Neural progenitor cell (in vitro differentiated cells): ENCODE measurements around the gene PATJ. TPM values are rescaled to one million over a fixed set of nuclear protein-coding genes. Genes with fewer than 3 reads are reported as not detected.
"Not testable (repeated sequence)": the region's sequence is repeated elsewhere in the genome, so short reads cannot be mapped to it uniquely, and the experiment has no call there.

Experiments
- DNase-seq: peaks from one replicate; pipeline ENCODE4 v3.0.0-alpha.2; 2016; ENCODE audit warnings: low spot score
- H2AFZ ChIP-seq: fragments of 200-600 bp; sonication (generic); replicated peaks from 2 replicates; pipeline ENCODE4 v1.6.1; 2016; ENCODE audit warnings: antibody characterized with exemption
- H3F3A ChIP-seq: fragments of 200-600 bp; sonication (generic); 2 replicates; pipeline ENCODE4 v1.6.1; 2016; ENCODE audit warnings: antibody characterized with exemption, low read depth
- H3K27ac ChIP-seq: fragments of 200-600 bp; sonication (generic); 2 replicates; pipeline ENCODE4 v1.5.1; 2016; ENCODE audit warnings: mild to moderate bottlenecking
- H3K27me3 ChIP-seq: fragments of 200-600 bp; sonication (generic); 2 replicates; pipeline ENCODE4 v1.6.1; 2016; ENCODE audit warnings: mild to moderate bottlenecking, moderate library complexity
- H3K36me3 ChIP-seq: fragments of 200-600 bp; sonication (generic); 2 replicates; pipeline ENCODE4 v1.5.1; 2016
- H3K4me1 ChIP-seq: fragments of 200-600 bp; sonication (generic); 2 replicates; pipeline ENCODE4 v1.6.1; 2016; ENCODE audit warnings: mixed run types
- H3K4me2 ChIP-seq: fragments of 200-600 bp; sonication (generic); 2 replicates; pipeline ENCODE4 v1.6.1; 2016
- H3K4me3 ChIP-seq: fragments of 200-600 bp; sonication (generic); 2 replicates; pipeline ENCODE4 v1.5.1; 2016
- H3K79me2 ChIP-seq: fragments of 200-600 bp; sonication (generic); 2 replicates; pipeline ENCODE4 v1.6.1; 2016; ENCODE audit warnings: low read depth
- H3K9ac ChIP-seq: fragments of 200-600 bp; sonication (generic); 2 replicates; pipeline ENCODE4 v1.6.1; 2016
- H3K9me3 ChIP-seq: fragments of 200-600 bp; sonication (generic); 2 replicates; pipeline ENCODE4 v1.5.1; 2016; ENCODE audit warnings: low read depth
- H4K20me1 ChIP-seq: fragments of 200-600 bp; sonication (generic); 2 replicates; pipeline ENCODE4 v1.6.1; 2016; ENCODE audit warnings: low read depth
- H3K27ac Mint-ChIP-seq: 3 replicates; pipeline ENCODE4 v1.8.0; 2021; ENCODE audit warnings: mixed read lengths
- H3K27me3 Mint-ChIP-seq: 2 replicates; pipeline ENCODE4 v1.8.0; 2022; ENCODE audit warnings: low read depth, mild to moderate bottlenecking, inconsistent platforms, moderate library complexity, mixed read lengths; ENCODE audit not compliant: insufficient read depth
- H3K36me3 Mint-ChIP-seq: 3 replicates; pipeline ENCODE4 v1.8.0; 2021; ENCODE audit warnings: mixed read lengths
- H3K4me1 Mint-ChIP-seq: 3 replicates; pipeline ENCODE4 v1.8.0; 2021; ENCODE audit warnings: mixed read lengths
- H3K4me3 Mint-ChIP-seq: 3 replicates; pipeline ENCODE4 v1.8.0; 2021; ENCODE audit warnings: mild to moderate bottlenecking, moderate library complexity, mixed read lengths
- H3K9me3 Mint-ChIP-seq: 3 replicates; pipeline ENCODE4 v1.8.0; 2020; ENCODE audit warnings: mixed read lengths
- CTCF ChIP-seq: fragments of 200-600 bp; sonication (generic); IDR thresholded peaks from 2 replicates; pipeline ENCODE4 v1.5.1; 2017; ENCODE audit warnings: antibody characterized with exemption, mild to moderate bottlenecking
- EZH2 ChIP-seq: fragments of 200-600 bp; sonication (generic); IDR thresholded peaks from 2 replicates; pipeline ENCODE4 v1.6.1; 2017; ENCODE audit warnings: antibody characterized with exemption, mild to moderate bottlenecking, moderate library complexity
- EZH2phosphoT487 ChIP-seq: fragments of 200-600 bp; sonication (generic); IDR thresholded peaks from 2 replicates; pipeline ENCODE4 v1.6.1; 2017; ENCODE audit warnings: antibody characterized with exemption
- total RNA-seq: library from RNA; depleted of rRNA; stranded (reverse); fragments of >200 nt; gene quantifications from 2 replicates; pipeline ENCODE4 v1.2.3, GENCODE V29; 2015; ENCODE audit warnings: low replicate concordance

PATJ gene
- total RNA-seq, 1 donor from 2014 or later, result 24.8 TPM

DNA sequence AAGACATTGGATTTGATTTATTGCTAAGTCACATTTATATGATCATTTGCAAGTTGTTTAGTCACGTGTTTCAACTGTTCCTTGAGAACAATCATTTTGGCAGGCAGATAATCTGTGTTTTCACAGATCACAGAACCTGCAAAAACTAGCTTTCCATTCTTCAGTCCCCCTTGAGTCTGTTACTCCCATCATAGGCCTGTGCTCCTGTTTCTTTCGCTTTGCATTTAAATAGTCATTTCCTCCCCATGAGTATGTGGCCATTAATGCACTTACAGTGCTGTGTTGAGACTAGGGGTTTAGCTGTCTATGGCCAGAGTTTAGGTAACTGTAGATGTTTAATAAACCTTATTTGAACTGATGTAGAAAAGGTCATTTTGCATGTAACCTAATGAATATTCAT lies 214.5 kb downstream of the PATJ start:
- Histone ChIP-seq H3F3A (peaks cover 8% of the 10 kb centered on the region), H3K4me1 (peaks cover 17% of the 10 kb centered on the region), H3K27ac (no peak overlapping the region), H3K79me2 (no peaks in the 10 kb centered on the region), H3K4me3 (no peak overlapping the region), H2AFZ (no peak overlapping the region), H4K20me1 (no peaks in the 10 kb centered on the region), H3K36me3 (no peaks in the 10 kb centered on the region), H3K4me2 (no peak overlapping the region), H3K9ac (peak overlapping the region; percentile 33), H3K9me3 (no peaks in the 10 kb centered on the region), H3K27me3 (no peaks in the 10 kb centered on the region)
- Mint-ChIP-seq H3K4me3 (no peak overlapping the region), H3K36me3 (peaks cover 7% of the 10 kb centered on the region), H3K9me3 (no peaks in the 10 kb centered on the region), H3K27me3 (no peaks in the 10 kb centered on the region), H3K27ac (no peak overlapping the region), H3K4me1 (peaks cover 37% of the 10 kb centered on the region)
- DNase-seq, result no peak
- no peak for TF ChIP-seq EZH2phosphoT487
- TF ChIP-seq CTCF, result no peak
- TF ChIP-seq EZH2, result no peak

DNA sequence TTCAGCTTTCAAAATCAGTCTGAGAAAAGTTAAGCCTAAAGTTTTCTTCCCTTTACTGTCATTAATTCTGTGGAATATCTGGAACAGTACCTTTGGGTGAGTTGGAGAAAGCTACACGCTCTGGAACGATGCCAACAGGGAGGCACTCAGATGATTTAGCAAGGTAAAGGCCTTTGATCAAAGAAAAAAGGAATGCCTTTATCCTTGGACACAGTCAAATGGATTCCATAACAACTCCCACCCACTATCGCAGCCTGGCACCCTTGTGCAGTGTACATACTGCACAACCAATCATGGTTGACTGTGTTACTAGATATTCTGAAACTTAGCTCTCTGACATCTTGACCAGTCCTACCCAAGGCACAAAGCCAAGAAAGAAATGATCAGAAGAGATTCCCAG lies 218.7 kb downstream of the PATJ start:
- Histone ChIP-seq H3K9ac (no peak overlapping the region), H3K27ac (no peak overlapping the region), H4K20me1 (no peaks in the 10 kb centered on the region), H3K9me3 (no peaks in the 10 kb centered on the region), H3K79me2 (no peaks in the 10 kb centered on the region), H3K27me3 (no peaks in the 10 kb centered on the region), H3K4me3 (no peak overlapping the region), H3K4me2 (no peak overlapping the region), H3F3A (no peaks in the 10 kb centered on the region), H2AFZ (no peak overlapping the region), H3K36me3 (no peaks in the 10 kb centered on the region), H3K4me1 (peaks cover 7% of the 10 kb centered on the region)
- TF ChIP-seq CTCF (no peak), EZH2 (no peak), EZH2phosphoT487 (no peak)
- no peak overlapping the region for H3K4me3 Mint-ChIP-seq
- peak overlapping the region; percentile 84 for H3K27ac Mint-ChIP-seq
- DNase-seq, result no peak
- H3K4me1 Mint-ChIP-seq, result peaks cover 18% of the 10 kb centered on the region
- H3K9me3 Mint-ChIP-seq, result no peaks in the 10 kb centered on the region
- no peaks in the 10 kb centered on the region for H3K27me3 Mint-ChIP-seq
- peaks cover 2% of the 10 kb centered on the region for H3K36me3 Mint-ChIP-seq

DNA sequence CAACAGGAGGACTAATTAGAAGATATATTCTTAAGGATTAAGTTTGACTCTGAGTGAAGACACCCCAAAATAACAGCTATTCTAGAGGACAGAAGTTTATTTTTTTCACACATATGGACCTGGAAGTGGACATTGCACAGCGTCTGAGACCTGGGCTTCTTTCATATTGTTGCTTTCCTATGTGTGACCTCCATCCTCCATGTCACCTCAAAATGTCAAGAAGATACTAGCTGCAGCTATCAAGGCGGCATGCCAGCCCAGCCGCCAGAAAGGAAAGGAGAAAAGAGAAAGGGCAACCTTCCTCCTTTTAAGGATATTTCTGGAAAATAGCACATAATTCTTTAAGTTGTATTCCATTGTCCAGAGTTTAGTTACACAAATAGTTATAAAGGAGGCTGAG lies 220.4 kb downstream of the PATJ start:
- Mint-ChIP-seq H3K4me1 (peaks cover 8% of the 10 kb centered on the region), H3K36me3 (peaks cover 2% of the 10 kb centered on the region), H3K27me3 (no peaks in the 10 kb centered on the region), H3K9me3 (no peaks in the 10 kb centered on the region), H3K27ac (no peak overlapping the region), H3K4me3 (no peak overlapping the region)
- Histone ChIP-seq H3F3A (no peaks in the 10 kb centered on the region), H3K4me2 (no peak overlapping the region), H4K20me1 (no peaks in the 10 kb centered on the region), H2AFZ (no peak overlapping the region), H3K27me3 (no peaks in the 10 kb centered on the region), H3K27ac (no peak overlapping the region), H3K9me3 (no peaks in the 10 kb centered on the region), H3K79me2 (no peaks in the 10 kb centered on the region), H3K4me1 (peaks cover 6% of the 10 kb centered on the region), H3K36me3 (no peaks in the 10 kb centered on the region), H3K9ac (no peak overlapping the region), H3K4me3 (no peak overlapping the region)
- no peak for DNase-seq
- TF ChIP-seq CTCF, result no peak
- TF ChIP-seq EZH2phosphoT487, result no peak
- no peak for TF ChIP-seq EZH2

DNA sequence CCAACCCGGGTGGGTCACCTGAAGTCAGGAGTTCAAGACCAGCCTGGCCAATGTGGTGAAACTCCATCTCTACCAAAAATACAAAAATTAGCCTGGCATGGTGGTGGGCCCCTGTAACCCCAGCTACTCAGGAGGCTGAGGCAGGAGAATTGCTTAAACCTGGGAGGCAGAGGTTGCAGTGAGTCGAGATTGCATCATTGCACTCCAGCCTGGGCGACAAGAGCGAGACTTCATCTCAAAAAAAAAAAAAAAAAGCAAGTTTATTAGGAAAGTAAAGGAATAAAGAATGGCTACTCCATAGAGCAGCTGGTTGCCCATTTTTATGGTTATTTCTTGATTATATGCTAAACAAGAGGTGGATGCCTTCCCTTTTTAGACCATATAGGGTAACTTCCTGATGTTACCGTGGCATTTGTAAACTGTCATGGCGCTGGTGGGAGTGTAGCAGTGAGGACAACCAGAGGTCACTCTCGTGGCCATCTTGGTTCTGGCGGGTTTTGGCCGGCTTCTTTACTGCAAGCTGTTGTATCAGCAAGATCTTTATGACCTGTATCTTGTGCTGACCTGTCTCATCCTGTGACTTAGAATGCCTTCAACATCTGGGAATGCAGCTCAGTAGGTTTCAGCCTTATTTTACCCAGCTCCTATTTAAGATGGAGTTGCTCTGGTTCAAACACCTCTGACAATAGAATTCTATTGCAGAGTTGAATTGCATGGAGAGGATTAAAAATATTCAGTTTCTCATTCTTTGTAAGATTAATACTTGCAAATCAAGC lies 224.4 kb downstream of the PATJ start:
- H3K4me2 ChIP-seq, DNase-seq, H3K36me3 ChIP-seq, H3K27me3 ChIP-seq, H3K36me3 Mint-ChIP-seq, H3K4me3 Mint-ChIP-seq, H3K9me3 ChIP-seq, H2AFZ ChIP-seq, H3K4me3 ChIP-seq, H3K27ac Mint-ChIP-seq, H3K27ac ChIP-seq, H3F3A ChIP-seq, H3K4me1 ChIP-seq, H3K9me3 Mint-ChIP-seq, H4K20me1 ChIP-seq, H3K79me2 ChIP-seq, H3K27me3 Mint-ChIP-seq, H3K9ac ChIP-seq: not testable (repeated sequence)
- H3K4me1 Mint-ChIP-seq, result peaks cover 12% of the 10 kb centered on the region
